SK-N-MC (cell line): ENCODE data around the gene TIMM29.
"Not testable (repeated sequence)": the region's sequence is repeated elsewhere in the genome, so short reads cannot be mapped to it uniquely, and the experiment has no call there.

Experiments
- DNase-seq: peaks from one replicate; pipeline ENCODE4 v3.0.0-alpha.2; 2011; ENCODE audit warnings: low read depth, low spot score
- H3K27ac ChIP-seq: fragments of 200-600 bp; sonication (generic); 2 replicates; pipeline ENCODE4 v1.5.1; 2016; ENCODE audit warnings: mixed run types
- H3K36me3 ChIP-seq: fragments of 200-600 bp; sonication (generic); 2 replicates; pipeline ENCODE4 v1.6.1; 2017; ENCODE audit warnings: antibody characterized with exemption, low read length, mixed read lengths; ENCODE audit not compliant: insufficient read depth
- H3K4me3 ChIP-seq: fragments of 200-600 bp; sonication (generic); 2 replicates; pipeline ENCODE4 v1.5.1; 2016
- H3K9ac ChIP-seq: fragments of 200-600 bp; sonication (generic); 2 replicates; pipeline ENCODE4 v1.8.0; 2017; ENCODE audit warnings: mixed run types, mixed read lengths; ENCODE audit not compliant: insufficient read length
- H3K9me3 ChIP-seq: fragments of 200-600 bp; sonication (generic); 2 replicates; pipeline ENCODE4 v1.6.1; 2017; ENCODE audit warnings: low read depth, mild to moderate bottlenecking, antibody characterized with exemption, low read length, moderate library complexity, mixed read lengths
- EZH2 ChIP-seq: fragments of 200-600 bp; sonication (generic); IDR thresholded peaks from one replicate; pipeline ENCODE4 v1.6.1; 2017; ENCODE audit warnings: antibody characterized with exemption
- FOXP2 ChIP-seq: optimal IDR thresholded peaks from 2 replicates; pipeline ENCODE3; 2011; ENCODE audit warnings: mild to moderate bottlenecking, moderate library complexity; ENCODE audit not compliant: insufficient read depth; ENCODE audit errors: extremely low read length, control extremely low read depth
- POLR2AphosphoS5 ChIP-seq: IDR thresholded peaks from 2 replicates; pipeline ENCODE4 v1.6.1; 2012; ENCODE audit warnings: mild to moderate bottlenecking, low read depth, low read length, borderline replicate concordance

Gene TIMM29

GRCh38 chr19:10924597-10924996 lies 4.0 kb upstream of the TIMM29 start:
- no peak overlapping the region for H3K27ac ChIP-seq
- DNase-seq, result no peak
- H3K9me3 ChIP-seq, result no peaks in the 10 kb centered on the region
- TF ChIP-seq POLR2AphosphoS5 (no peak), EZH2 (no peak), FOXP2 (no peak)
- no peak overlapping the region for H3K9ac ChIP-seq
- no peak overlapping the region for H3K4me3 ChIP-seq
- peaks cover 18% of the 10 kb centered on the region; the same call in 1 of the 2 replicates for H3K36me3 ChIP-seq

- Histone ChIP-seq H3K4me3 (peak overlapping the region; percentile 94), H3K9me3 (no peaks in the 10 kb centered on the region), H3K27ac (no peak overlapping the region), H3K36me3 (peaks cover 11% of the 10 kb centered on the region), H3K9ac (peak overlapping the region; percentile 75)
- DNase-seq, result no peak
- TF ChIP-seq POLR2AphosphoS5, result no peak
- TF ChIP-seq EZH2, result no peak
- TF ChIP-seq FOXP2, result no peak
These were observed 665 bp upstream of the TIMM29 start for GRCh38 chr19:10927730-10928562.

- peak overlapping the region; percentile 81 for H3K9ac ChIP-seq
- peak overlapping the region; percentile 94 for H3K4me3 ChIP-seq
- peaks cover 5% of the 10 kb centered on the region for H3K36me3 ChIP-seq
- DNase-seq, result no peak
- H3K9me3 ChIP-seq, result no peaks in the 10 kb centered on the region
- TF ChIP-seq EZH2 (no peak), FOXP2 (no peak), POLR2AphosphoS5 (no peak)
- no peak overlapping the region for H3K27ac ChIP-seq
These were observed 787 bp downstream of the TIMM29 start for GRCh38 chr19:10929402-10929794.

GRCh38 chr19:10935371-10936059 lies 6.9 kb downstream of the TIMM29 start:
- H3K36me3 ChIP-seq, result peaks cover 4% of the 10 kb centered on the region
- TF ChIP-seq EZH2 (no peak), FOXP2 (no peak), POLR2AphosphoS5 (no peak)
- no peak for DNase-seq
- no peak overlapping the region for H3K4me3 ChIP-seq
- H3K9me3 ChIP-seq, result no peaks in the 10 kb centered on the region
- H3K9ac ChIP-seq, result no peak overlapping the region
- H3K27ac ChIP-seq, result peak overlapping the region; percentile 31; the same call in 1 of the 2 replicates

- DNase-seq, result peak; percentile 81
- Histone ChIP-seq H3K4me3 (peak overlapping the region; percentile 66), H3K9ac (peak overlapping the region; percentile 35)
These were observed 8.1 kb downstream of the TIMM29 start for GRCh38 chr19:10936661-10937084.

GRCh38 chr19:10941649-10942048 lies 13.0 kb downstream of the TIMM29 start:
- not testable (repeated sequence) for H3K27ac ChIP-seq, H3K36me3 ChIP-seq, H3K4me3 ChIP-seq, H3K9me3 ChIP-seq, DNase-seq, H3K9ac ChIP-seq

More at GRCh38 chr19:10936661-10937084, 8.1 kb downstream of the TIMM29 start:
- Histone ChIP-seq H3K36me3 (no peaks in the 10 kb centered on the region), H3K9me3 (no peaks in the 10 kb centered on the region), H3K27ac (no peak overlapping the region)
- no peak for TF ChIP-seq FOXP2

- not testable (repeated sequence) for H3K9ac ChIP-seq
These were observed 14.8 kb downstream of the TIMM29 start for GRCh38 chr19:10943412-10943811.

GRCh38 chr19:10945264-10945663 lies 16.7 kb downstream of the TIMM29 start:
- TF ChIP-seq POLR2AphosphoS5 (no peak), FOXP2 (no peak), EZH2 (no peak)
- H3K27ac ChIP-seq, result no peak overlapping the region

More at GRCh38 chr19:10943412-10943811, 14.8 kb downstream of the TIMM29 start:
- not testable (repeated sequence) for H3K27ac ChIP-seq, H3K4me3 ChIP-seq, DNase-seq, H3K9me3 ChIP-seq, H3K36me3 ChIP-seq

More at GRCh38 chr19:10945264-10945663, 16.7 kb downstream of the TIMM29 start:
- Histone ChIP-seq H3K36me3 (no peaks in the 10 kb centered on the region), H3K9me3 (no peaks in the 10 kb centered on the region), H3K9ac (no peak overlapping the region), H3K4me3 (no peak overlapping the region)
- no peak for DNase-seq
